GM12872 (cell line): ENCODE data around the gene CEP41.

Source experiments
- CTCF ChIP-seq: IDR thresholded peaks from 3 replicates; pipeline ENCODE4 v1.5.1; 2011; ENCODE audit warnings: low read depth, mild to moderate bottlenecking, low read length, moderate library complexity; ENCODE audit not compliant: insufficient read depth

CEP41 gene

GRCh38 chr7:130473876-130474275 lies 33.1 kb upstream of the CEP41 start:
- no peak for TF ChIP-seq CTCF

DNA sequence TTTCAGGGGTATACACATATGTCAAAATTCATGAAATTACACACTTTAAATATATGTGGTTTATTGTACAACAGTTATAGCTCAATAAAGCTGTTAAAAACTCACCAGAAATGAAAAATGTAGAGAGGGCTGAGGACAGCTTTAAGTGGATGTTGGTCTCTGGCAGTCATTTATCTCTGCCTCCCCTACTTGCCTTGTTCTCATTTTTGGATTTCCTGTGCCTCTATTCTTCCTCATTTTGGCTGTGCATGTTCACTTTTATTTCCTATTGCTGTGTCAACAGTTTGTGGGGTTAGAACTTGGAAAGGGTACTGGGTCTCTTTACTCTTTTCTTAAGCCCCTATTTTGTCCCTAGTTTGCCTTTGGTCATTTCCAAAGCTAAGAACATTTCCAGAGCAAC lies 32.5 kb upstream of the CEP41 start:
- TF ChIP-seq CTCF, result no peak

GRCh38 chr7:130471974-130472373 lies 31.2 kb upstream of the CEP41 start:
- no peak for TF ChIP-seq CTCF

GRCh38 chr7:130468612-130469011 lies 27.8 kb upstream of the CEP41 start:
- no peak for TF ChIP-seq CTCF

DNA sequence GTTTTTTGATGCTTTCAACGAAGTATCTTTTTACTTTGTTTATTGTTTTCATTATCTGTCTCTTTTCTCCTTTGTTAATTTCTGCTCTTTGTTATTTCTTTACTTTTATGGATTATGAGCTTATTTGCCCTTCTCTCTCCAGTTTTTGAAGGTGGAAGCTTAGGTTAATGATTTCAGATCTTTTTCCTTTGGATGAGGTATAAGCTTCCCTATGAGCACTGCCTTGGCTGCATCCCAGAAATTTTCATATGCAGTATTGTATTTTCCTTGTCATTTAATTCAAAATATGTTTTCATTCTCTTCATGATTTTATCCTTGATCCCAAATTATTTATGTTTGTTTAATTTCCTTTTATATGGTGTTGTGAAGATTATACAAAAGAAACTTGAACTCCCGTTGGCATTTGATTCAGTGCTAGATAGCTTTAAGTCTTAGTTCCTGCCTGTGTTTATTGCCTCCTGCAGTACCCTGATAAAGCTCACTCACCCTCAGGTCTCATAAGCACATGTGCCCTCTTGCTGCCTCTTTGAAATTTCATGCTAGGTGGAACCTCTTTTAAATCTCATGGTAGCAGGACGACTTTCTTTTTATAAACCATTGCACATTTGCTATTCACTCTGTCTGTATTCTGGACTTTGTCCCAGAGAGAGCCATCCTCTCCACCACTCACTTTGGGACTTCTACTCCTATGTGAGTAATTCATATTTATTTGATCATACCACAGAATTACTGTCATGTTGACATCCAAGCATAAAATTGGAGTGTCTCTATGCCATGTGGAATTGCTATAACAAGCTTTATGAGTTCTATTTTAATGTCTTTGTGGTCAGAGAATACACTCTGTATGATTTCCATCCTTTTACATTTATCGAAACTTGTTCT lies 23.0 kb upstream of the CEP41 start:
- no peak for TF ChIP-seq CTCF

GRCh38 chr7:130461272-130461671 lies 20.5 kb upstream of the CEP41 start:
- no peak for TF ChIP-seq CTCF

DNA sequence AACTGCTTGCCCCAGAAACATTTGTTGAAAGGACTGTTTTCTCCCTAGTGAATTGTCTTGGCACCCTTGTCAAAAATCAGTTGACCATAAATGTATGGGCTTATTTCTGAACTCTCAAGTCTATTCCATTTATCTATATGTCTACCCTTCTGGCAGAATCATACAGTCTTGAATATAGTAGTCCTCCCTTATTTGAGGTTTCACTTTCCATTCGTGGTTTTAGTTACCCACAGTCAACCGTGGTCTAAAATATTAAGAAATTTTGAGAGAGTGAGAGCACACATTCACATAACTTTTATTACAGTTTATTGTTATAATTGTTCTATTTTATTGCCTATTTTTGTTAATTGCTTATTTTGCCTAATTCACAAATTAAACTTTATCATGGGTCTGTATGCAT lies 17.4 kb upstream of the CEP41 start:
- no peak for TF ChIP-seq CTCF

DNA sequence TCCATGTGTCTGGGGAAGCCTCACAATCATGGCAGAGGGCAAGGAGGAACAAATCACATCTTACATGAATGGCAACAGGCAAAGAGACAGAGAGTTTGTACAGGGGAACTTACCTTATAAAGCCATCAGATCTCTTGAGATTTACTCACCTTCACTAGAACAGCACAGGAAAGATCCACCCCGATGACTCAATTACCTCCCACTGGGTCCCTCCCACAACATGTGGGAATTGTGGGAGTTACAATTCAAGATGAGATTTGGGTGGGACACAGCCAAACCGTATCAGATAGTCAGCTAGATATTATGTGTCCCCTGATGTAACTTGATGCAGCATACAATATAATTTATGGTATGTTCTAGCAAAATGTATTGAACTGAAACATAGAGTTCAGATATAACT lies 14.1 kb upstream of the CEP41 start:
- no peak for TF ChIP-seq CTCF
